T-helper 2 cell (primary cell): Measurements from ENCODE around the gene TMEM26.

Experiments
- DNase-seq, 5 experiments: peaks; one replicate each; pipeline versions ENCODE4 v3.0.0 to v3.0.0-alpha.2; 2012 to 2022

The TMEM26 gene

GRCh38 chr10:61458031-61458430 lies 4.8 kb upstream of the TMEM26 start:
- DNase-seq, result no peak

- no peak for DNase-seq
These were observed 3.1 kb upstream of the TMEM26 start for GRCh38 chr10:61456095-61456789.

GRCh38 chr10:61455656-61456055 lies 2.5 kb upstream of the TMEM26 start:
- DNase-seq, result no peak

- DNase-seq, result no peak
These were observed 1.4 kb upstream of the TMEM26 start for GRCh38 chr10:61454541-61454940.

GRCh38 chr10:61452151-61452651 lies 980 bp downstream of the TMEM26 start:
- DNase-seq, result no peak

- DNase-seq, result no peak
These were observed 1.8 kb downstream of the TMEM26 start for GRCh38 chr10:61451357-61451756.

- no peak for DNase-seq
These were observed 4.2 kb downstream of the TMEM26 start for GRCh38 chr10:61448841-61449600.

GRCh38 chr10:61448091-61448490 lies 5.1 kb downstream of the TMEM26 start:
- no peak for DNase-seq

- DNase-seq, result no peak
These were observed 14.0 kb downstream of the TMEM26 start for GRCh38 chr10:61439058-61439609.

- DNase-seq, result peak in 1 of 5 experiments; percentile 56
These were observed 14.8 kb downstream of the TMEM26 start for GRCh38 chr10:61438141-61438988.

GRCh38 chr10:61423178-61423577 lies 30.0 kb downstream of the TMEM26 start:
- no peak for DNase-seq

- no peak for DNase-seq
These were observed 35.5 kb downstream of the TMEM26 start for GRCh38 chr10:61417661-61418060.

- DNase-seq, result no peak
These were observed 37.4 kb downstream of the TMEM26 start for GRCh38 chr10:61415824-61416223.

GRCh38 chr10:61411706-61412105 lies 41.5 kb downstream of the TMEM26 start:
- DNase-seq, result no peak

GRCh38 chr10:61410353-61411070 lies 42.7 kb downstream of the TMEM26 start:
- DNase-seq, result no peak

- no peak for DNase-seq
These were observed 44.0 kb downstream of the TMEM26 start for GRCh38 chr10:61409157-61409556.

GRCh38 chr10:61408105-61408504 lies 45.1 kb downstream of the TMEM26 start:
- DNase-seq, result no peak

GRCh38 chr10:61406736-61407135 lies 46.4 kb downstream of the TMEM26 start:
- DNase-seq, result no peak

GRCh38 chr10:61406242-61406641 lies 46.9 kb downstream of the TMEM26 start:
- no peak for DNase-seq

- no peak for DNase-seq
These were observed 48.4 kb downstream of the TMEM26 start for GRCh38 chr10:61404751-61405150.

GRCh38 chr10:61400524-61400923 lies 52.7 kb downstream of the TMEM26 start:
- no peak for DNase-seq

GRCh38 chr10:61399406-61399805 lies 53.8 kb downstream of the TMEM26 start:
- DNase-seq, result no peak
